GM12878 (cell line): ENCODE results near the gene SEMA4D. TPM values are rescaled to one million over a fixed set of nuclear protein-coding genes. Genes with fewer than 3 reads are reported as not detected.
A peak's percentile ranks its signal among the peaks of the same experiment; 100 is the strongest.

Source experiments
- ATAC-seq: fragments of 200-7000 bp; cut with Tn5 transposase; 3 replicates; pipeline ENCODE4 v1.9.1; 2020; ENCODE audit warnings: mild to moderate bottlenecking, moderate library complexity
- BruUV-seq: library from RNA; stranded (reverse); fragments of 400-500 nt; replicated peaks from 2 replicates; lab custom pipeline; 2021; lab: Mats Ljungman, UMichigan
- CTCF ChIA-PET: fragments of 300-600 bp; sonication (Branson Sonifier 250); formaldehyde crosslinking; extraction: SDS; loops from one replicate; lab custom pipeline; 2021; ENCODE audit warnings: inconsistent platforms; lab: Yijun Ruan, JAX
- POLR2A ChIA-PET: fragments of 350-600 bp; formaldehyde crosslinking; extraction: SDS; loops from one replicate; lab custom pipeline; 2021; ENCODE audit warnings: inconsistent platforms; lab: Charles Lee
- RAD21 ChIA-PET: fragments of 300-600 bp; sonication (Branson Sonifier 250); formaldehyde crosslinking; loops from one replicate; lab custom pipeline; 2023; ENCODE audit warnings: antibody characterized with exemption; ENCODE audit not compliant: unreplicated experiment; lab: Charles Lee
- SMC1A ChIA-PET: fragments of 300-600 bp; sonication (Branson Sonifier 250); formaldehyde crosslinking; loops from one replicate; lab custom pipeline; 2023; ENCODE audit not compliant: unreplicated experiment, uncharacterized antibody; lab: Charles Lee
- DNase-seq: peaks from one replicate; pipeline ENCODE4 v3.0.0-alpha.2; 2011; ENCODE audit warnings: low read depth, low spot score
- FAIRE-seq: peaks from 3 replicates; lab custom pipeline; 2011; peaks lifted over from hg19 to GRCh38; lab: Jason Lieb, UNC
- H2AFZ ChIP-seq: 2 replicates; pipeline ENCODE4 v1.6.0; 2011; ENCODE audit warnings: low read depth, low read length, control low read depth; ENCODE audit not compliant: control insufficient read depth
- H3K27ac ChIP-seq: 2 replicates; pipeline ENCODE4 v1.5.1; 2011; ENCODE audit warnings: control low read depth; ENCODE audit not compliant: control insufficient read depth, insufficient read depth
- H3K27me3 ChIP-seq, 2 experiments: replicated peaks in 1 of 2; 2 replicates each; pipeline versions ENCODE4 v1.6.0 to v1.6.1; 2011; ENCODE audit warnings: low read length in 1 of 2; ENCODE audit not compliant: control insufficient read depth in 2 of 2, insufficient read depth in 2 of 2
- H3K36me3 ChIP-seq, 2 experiments: 2 replicates each; pipeline ENCODE4 v1.5.1; 2011; ENCODE audit warnings: low read length in 1 of 2; ENCODE audit not compliant: control insufficient read depth in 2 of 2, insufficient read depth in 2 of 2
- H3K4me1 ChIP-seq: 2 replicates; pipeline ENCODE4 v1.6.1; 2011; ENCODE audit warnings: mild to moderate bottlenecking, low read length, moderate library complexity, mixed read lengths; ENCODE audit not compliant: control insufficient read depth, insufficient read depth
- H3K4me2 ChIP-seq: 2 replicates; pipeline ENCODE4 v1.6.0; 2011; ENCODE audit warnings: control low read depth; ENCODE audit not compliant: control insufficient read depth, insufficient read depth
- H3K4me3 ChIP-seq: fragments of 200-600 bp; sonication (generic); 2 replicates; pipeline ENCODE4 v1.5.1; 2016
- H3K79me2 ChIP-seq: 2 replicates; pipeline ENCODE4 v1.6.0; 2011; ENCODE audit warnings: low read length; ENCODE audit not compliant: control insufficient read depth, insufficient read depth
- H3K9ac ChIP-seq: 2 replicates; pipeline ENCODE4 v1.8.0; 2011; ENCODE audit warnings: low read length, control low read depth, mixed read lengths; ENCODE audit not compliant: control insufficient read depth, insufficient read depth
- H3K9me3 ChIP-seq: replicated peaks from 3 replicates; pipeline ENCODE4 v1.5.1; 2011; ENCODE audit warnings: mild to moderate bottlenecking, low read length; ENCODE audit not compliant: control insufficient read depth, insufficient read depth
- H4K20me1 ChIP-seq: 2 replicates; pipeline ENCODE4 v1.6.0; 2011; ENCODE audit not compliant: control insufficient read depth, insufficient read depth
- EP300 ChIP-seq, 2 experiments: fragments of 150-350 bp in 1 of 2; IDR thresholded peaks; 2 replicates each; pipeline ENCODE4 v1.6.1; 2011 to 2012; ENCODE audit warnings: low read depth in 2 of 2, low read length in 2 of 2, borderline replicate concordance in 1 of 2, improper control_type of control experiment in 1 of 2, inconsistent platforms in 1 of 2; ENCODE audit not compliant: control insufficient read depth in 1 of 2
- HDAC2 ChIP-seq: fragments of 200-600 bp; sonication (generic); IDR thresholded peaks from 2 replicates; pipeline ENCODE4 v1.6.1; 2017
- MYC ChIP-seq: IDR thresholded peaks from 2 replicates; pipeline ENCODE4 v1.6.1; 2011; ENCODE audit warnings: mild to moderate bottlenecking, low read length, moderate library complexity, inconsistent platforms; ENCODE audit not compliant: insufficient read depth, insufficient replicate concordance, insufficient read length, severe bottlenecking
- NR2F1 ChIP-seq: fragments of 450-650 bp; conservative IDR thresholded peaks from 2 replicates; pipeline ENCODE4 v1.6.1; 2017; ENCODE audit warnings: mild to moderate bottlenecking
- PAX8 ChIP-seq: fragments of 450-650 bp; IDR thresholded peaks from 2 replicates; pipeline ENCODE4 v1.6.1; 2017; ENCODE audit warnings: mild to moderate bottlenecking, moderate library complexity
- PBX3 ChIP-seq: IDR thresholded peaks from 2 replicates; pipeline ENCODE4 v1.6.1; 2011; ENCODE audit warnings: mild to moderate bottlenecking, low read depth, low read length, moderate library complexity; ENCODE audit not compliant: insufficient replicate concordance
- SMAD1 ChIP-seq: fragments of 450-650 bp; IDR thresholded peaks from 2 replicates; pipeline ENCODE4 v1.6.1; 2018; ENCODE audit warnings: mild to moderate bottlenecking, low read depth; ENCODE audit not compliant: partially characterized antibody
- SMC3 ChIP-seq: IDR thresholded peaks from 2 replicates; pipeline ENCODE4 v1.6.1; 2011; ENCODE audit warnings: low read length, improper control_type of control experiment, borderline replicate concordance
- YY1 ChIP-seq: IDR thresholded peaks from 2 replicates; pipeline ENCODE4 v1.6.1; 2011; ENCODE audit warnings: low read depth, mild to moderate bottlenecking, low read length
- ZNF622 ChIP-seq: fragments of 450-650 bp; IDR thresholded peaks from 2 replicates; pipeline ENCODE4 v1.6.1; 2017; ENCODE audit warnings: mild to moderate bottlenecking, inconsistent platforms
- WGBS: methylation state at CpG from one replicate; pipeline ENCODE4 v1.1.6; 2016; ENCODE audit warnings: low lambda C conversion rate; ENCODE audit not compliant: insufficient replicate concordance, insufficient coverage; ENCODE audit errors: missing lambda C conversion rate; 5-methylcytosine and 5-hydroxymethylcytosine counted together
- in situ Hi-C: fragments of 300-500 bp; cut with MboI; formaldehyde crosslinking; loops from 9 replicates; pipeline ENCODE4 v1.14.3; 2018; ENCODE audit warnings: mixed read lengths
- intact Hi-C: fragments of 100-400 bp; cut with micrococcal nuclease; formaldehyde crosslinking; loops from one replicate; pipeline ENCODE4 v1.14.2; 2022; ENCODE audit not compliant: unreplicated experiment
- polyA plus RNA-seq, 11 experiments: library from polyadenylated mRNA; depleted of rRNA in 4 of 11; unstranded in 6 of 11; stranded (reverse) in 5 of 11; fragments of >200 nt; fragmentation: Nextera tagmentation in 4 of 11; fragmentation: Illumina TruSeq in 1 of 11; extraction: Ambion mirVana in 4 of 11; extraction: Trizol in 1 of 11; gene quantifications; 1 replicate in 1 of 11; 2 replicates in 10 of 11; pipeline versions ENCODE4 v1.2.1 to v1.2.3, GENCODE V29; 2011 to 2016; ENCODE audit warnings: inconsistent platforms in 2 of 11, missing spikeins in 2 of 11, low read depth in 1 of 11
- total RNA-seq, 4 experiments: library from RNA; depleted of rRNA in 3 of 4; stranded (reverse); fragments of >200 nt in 3 of 4; fragmentation: Illumina TruSeq in 1 of 4; extraction: Trizol in 1 of 4; gene quantifications; 2 replicates each; pipeline versions ENCODE4 v1.2.1 to v1.2.3, GENCODE V29; 2013 to 2021

The SEMA4D gene
- total and polyA plus RNA-seq, 10 of the 15 experiments (the other 5 are each of a cell fraction or from before 2014, with no cell fraction given), result 15.1 to 136 (median 39.6) TPM

GRCh38 chr9:89453452-89453851, 44.5 kb downstream of the SEMA4D start:
- POLR2A ChIA-PET, result interaction anchor here (0.8 kb wide), 1 partner anchor 16 kb away, joined by 3 read pairs; no protein-coding TSS in a partner anchor
- in situ Hi-C loops (no loop called here), intact Hi-C loops (no loop called here)
- H3K4me2 ChIP-seq, result no peak overlapping the region
- no peak overlapping the region for H3K4me3 ChIP-seq
- H3K27ac ChIP-seq, result no peak overlapping the region
- CTCF ChIA-PET, result interaction anchor here (1.4 kb wide), 1 partner anchor 42 kb away, joined by 3 read pairs; no protein-coding TSS in a partner anchor
- peaks cover 32% of the 10 kb centered on the region for H3K79me2 ChIP-seq
- no peak overlapping the region for H3K9ac ChIP-seq
- DNase-seq (no peak), ATAC-seq (no peak), FAIRE-seq (no peak)
- TF ChIP-seq SMC3 (no peak), YY1 (no peak), PBX3 (no peak), NR2F1 (no peak), SMAD1 (no peak), ZNF622 (no peak), HDAC2 (no peak), MYC (no peak), EP300 (IDR thresholded peaks at IDR 0.05; ENCODE audit: borderline replicate concordance in 1 of 2, control insufficient read depth in 1 of 2, low read depth in 2 of 2, low read length in 2 of 2) (no peak), PAX8 (no peak)
- H3K36me3 ChIP-seq, result peaks cover 34 to 36% of the 10 kb centered on the region in 2 experiments
- H2AFZ ChIP-seq, result no peak overlapping the region
- H4K20me1 ChIP-seq, result no peaks in the 10 kb centered on the region
- SMC1A ChIA-PET, result interaction anchor here (0.9 kb wide), 1 partner anchor 9 kb away, joined by 4 read pairs; no protein-coding TSS in a partner anchor
- no peaks in the 10 kb centered on the region for H3K9me3 ChIP-seq
- RAD21 ChIA-PET, result interaction anchor here (0.6 to 2.4 kb wide), 2 partner anchors 44 to 95 kb away, joined by 3 to 8 read pairs; no protein-coding TSS in a partner anchor
- WGBS, result 89% methylated on average over 10 of the region's 11 CpGs
- TSS peak; percentile 18 for BruUV-seq
- H3K4me1 ChIP-seq, result peaks cover 12% of the 10 kb centered on the region
- H3K27me3 ChIP-seq, result no peaks in the 10 kb centered on the region
